Stimulated activated CD4-positive, alpha-beta T cell treated with anti-CD3 and anti-CD28 coated beads, Interleukin-15, amount 100 ng/mL, for 48 hours (primary cell): ENCODE results near the gene TMC1.

Experiments
- DNase-seq, 2 donors: peaks; one replicate each; pipeline ENCODE4 v3.0.0-alpha.2; 2020; ENCODE audit warnings: low read depth in 2 of 2

TMC1 gene

DNA sequence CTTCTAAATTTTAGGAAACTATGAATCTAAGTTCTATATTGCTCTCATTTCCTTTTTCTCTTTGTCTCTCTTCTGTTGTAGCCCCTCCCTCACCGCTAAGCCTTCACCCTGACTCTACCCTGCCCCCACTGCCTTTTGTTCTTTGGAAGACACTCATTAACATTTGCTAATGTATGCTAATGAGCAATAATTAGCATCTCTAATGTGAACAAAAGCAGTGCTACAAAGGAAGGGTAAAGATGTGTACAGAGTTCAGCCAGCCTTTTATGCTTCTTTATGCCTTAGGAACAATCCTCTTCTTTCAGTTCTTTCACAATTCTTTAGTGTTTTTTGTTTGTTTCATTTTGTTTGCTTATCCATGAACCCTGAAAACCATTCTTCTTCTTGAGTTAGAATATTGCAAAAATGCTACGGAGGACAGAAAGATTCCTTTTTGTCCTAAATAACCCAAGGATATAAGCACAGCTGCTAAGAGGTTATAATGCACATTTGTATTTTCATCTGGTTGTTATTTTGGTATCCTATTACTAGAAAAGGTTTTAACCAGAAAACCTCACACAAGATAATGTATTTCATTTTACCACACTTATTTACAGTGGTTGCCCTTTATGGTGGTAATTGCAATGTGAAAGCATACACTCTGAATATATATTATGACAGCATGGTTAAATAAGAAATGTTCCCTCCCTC lies 159.3 kb downstream of the TMC1 start:
- DNase-seq = no peak

DNA sequence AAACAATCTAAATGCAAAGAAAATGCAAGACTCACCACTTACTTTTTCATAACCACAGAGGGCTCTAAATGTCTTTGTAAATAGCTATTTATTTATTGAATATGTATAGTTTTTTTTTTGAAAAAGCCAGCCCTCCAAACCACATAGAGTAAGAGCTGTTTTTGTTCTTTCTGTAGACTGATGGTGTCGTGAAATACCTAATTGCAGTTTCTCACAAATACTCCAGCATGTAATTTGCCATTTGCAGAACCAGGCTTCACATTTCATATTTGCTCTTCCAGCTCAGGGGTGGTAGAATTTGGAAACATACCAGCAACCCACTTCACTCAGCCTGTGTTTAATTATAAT lies 159.8 kb downstream of the TMC1 start:
- no peak for DNase-seq

DNA sequence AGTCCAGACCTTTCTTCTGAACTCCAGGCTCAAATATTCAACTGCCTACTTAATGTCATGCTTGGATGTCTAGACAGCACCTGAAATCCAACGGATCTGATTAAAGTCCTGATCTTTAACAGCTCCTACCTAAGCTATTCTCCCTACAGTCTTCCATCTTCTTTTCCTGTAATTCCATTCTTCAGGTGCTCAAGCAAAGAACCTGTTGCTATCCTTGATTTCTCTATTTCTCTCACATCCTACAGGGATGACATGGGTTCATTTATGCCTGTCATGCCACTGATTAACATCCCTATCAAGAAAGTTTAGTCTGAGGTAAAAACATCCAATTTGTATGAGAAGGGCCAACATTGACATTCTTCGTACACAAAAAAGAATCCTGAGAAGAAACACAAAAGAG lies 163.2 kb downstream of the TMC1 start:
- DNase-seq = no peak

DNA sequence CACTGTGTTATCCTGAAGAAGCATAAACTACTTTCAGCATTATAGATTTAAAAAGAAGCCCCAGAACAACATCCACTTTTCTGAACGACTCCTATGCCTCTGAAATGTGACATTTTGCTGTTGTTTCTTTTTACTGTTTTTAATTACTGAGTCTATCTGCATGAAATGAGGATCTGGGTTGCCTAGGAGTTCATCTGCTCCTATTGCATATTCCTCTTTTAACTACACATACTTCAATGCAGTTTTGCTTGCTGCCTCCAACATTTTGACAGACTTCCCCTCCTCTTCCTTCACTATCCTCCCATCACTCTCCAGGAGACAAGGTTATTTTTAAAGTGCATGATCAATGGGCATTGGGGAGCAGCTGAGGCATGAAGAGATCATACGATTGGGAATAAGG lies 164.5 kb downstream of the TMC1 start:
- DNase-seq = no peak

DNA sequence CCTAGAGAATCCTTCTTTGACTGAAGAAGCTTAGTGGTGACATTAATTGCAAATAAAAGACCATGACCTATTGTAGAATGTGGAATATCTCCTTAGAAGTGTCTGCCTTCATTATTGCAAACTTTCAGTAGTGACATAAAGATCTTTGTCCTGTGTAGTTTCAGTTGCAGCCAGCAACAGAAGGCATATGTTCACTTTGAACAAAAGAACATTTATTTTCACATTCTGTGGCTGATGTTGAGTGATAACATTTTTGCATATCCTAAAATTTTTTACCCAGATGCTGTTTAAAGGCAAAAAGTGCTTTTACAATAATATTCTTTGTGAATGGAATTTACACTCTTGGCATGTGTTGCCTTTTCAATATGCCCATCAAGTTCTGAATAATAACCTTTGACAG lies 165.9 kb downstream of the TMC1 start:
- no peak for DNase-seq

DNA sequence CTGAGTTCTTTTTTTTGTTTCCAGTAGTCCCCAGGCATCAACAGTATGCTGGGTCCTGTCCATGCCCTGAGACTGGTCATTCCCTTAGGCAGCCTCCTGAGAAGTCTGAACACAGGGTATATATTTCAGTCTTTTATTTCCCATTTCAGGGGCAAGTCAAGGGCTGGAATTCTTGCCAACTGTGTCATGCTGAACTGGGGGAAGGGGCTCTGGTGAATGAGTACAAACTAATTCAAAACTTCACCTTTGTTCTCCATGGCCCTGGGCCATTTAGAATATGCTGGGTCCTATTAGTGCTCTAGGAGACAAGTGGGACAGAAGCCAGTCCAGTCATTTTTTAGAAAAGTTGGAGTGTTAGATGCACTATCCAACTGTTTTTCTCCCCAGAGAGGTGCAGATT lies 170.3 kb downstream of the TMC1 start:
- DNase-seq = no peak

DNA sequence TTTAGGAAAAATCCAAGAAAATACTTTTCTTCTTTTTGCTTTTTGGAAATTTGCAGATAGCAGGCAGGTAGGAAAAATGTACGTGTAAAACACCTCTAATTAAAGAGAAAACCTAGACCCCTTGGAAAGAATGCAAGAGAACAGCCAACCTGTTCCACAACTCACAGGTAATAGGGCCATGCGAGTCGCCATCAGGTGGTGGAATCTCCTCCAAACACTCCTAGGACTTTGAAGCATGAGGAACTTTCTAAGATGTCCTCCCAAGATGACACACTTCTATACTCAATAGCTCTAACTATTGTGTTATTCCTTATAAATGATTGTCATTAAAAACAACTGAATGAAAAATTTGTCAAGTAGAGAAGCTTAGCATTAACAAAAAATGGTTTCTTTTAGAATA lies 174.0 kb downstream of the TMC1 start:
- no peak for DNase-seq

DNA sequence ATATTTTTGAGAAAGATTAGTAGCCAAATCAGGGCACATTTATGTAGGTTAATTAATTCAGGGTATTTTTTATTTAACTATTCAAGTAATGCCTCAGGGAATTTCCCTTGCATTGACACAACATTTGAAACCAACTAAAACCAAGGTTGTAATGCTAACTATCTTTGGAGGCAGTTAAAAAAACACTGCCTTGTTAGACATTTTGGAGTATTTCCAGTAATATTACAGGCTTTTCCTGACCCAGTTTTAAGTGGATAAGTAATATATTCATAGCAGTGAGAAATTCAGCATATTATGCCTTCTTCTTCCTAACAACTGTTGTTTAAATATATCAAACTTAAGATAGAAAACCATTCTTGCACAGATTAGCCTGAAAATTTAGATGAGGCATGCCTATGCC lies 175.1 kb downstream of the TMC1 start:
- no peak for DNase-seq

DNA sequence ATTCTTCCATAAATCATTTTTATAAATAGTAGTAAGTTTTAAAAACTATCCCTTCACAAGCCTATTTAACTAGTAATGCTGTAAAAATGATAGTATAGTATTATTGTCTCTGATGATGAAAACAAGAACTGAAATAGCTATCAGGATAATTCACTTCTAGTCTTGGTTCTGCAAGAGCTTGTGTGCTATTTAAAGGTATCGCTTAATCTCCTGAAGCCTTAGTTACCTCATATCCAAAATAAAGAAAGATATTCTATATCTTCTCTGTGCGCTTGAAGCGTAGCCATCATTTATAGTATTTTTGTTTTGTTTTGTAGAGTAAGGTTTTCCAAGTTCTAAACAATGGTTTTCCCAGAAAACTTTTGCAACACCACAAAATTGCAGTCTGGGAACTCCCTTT lies 180.1 kb downstream of the TMC1 start:
- no peak for DNase-seq

DNA sequence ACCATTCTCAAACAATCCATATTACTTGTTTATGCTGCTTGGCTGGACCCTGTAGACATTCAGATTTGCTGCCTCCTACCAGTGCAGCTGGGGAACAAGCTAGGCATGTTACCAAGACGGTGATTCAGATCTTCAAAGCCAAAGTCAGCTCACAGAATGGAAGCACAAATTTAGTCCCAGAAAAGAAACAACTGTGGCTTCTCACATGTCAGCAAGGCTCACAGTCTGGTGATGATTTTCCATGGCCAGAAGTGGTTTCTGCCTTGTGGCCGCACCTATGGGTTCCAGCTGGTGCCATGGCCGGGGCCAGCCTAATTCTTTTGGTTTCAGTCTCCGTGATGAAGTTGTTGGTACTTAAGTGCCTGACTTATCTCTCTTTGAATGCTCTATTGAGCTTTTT lies 182.2 kb downstream of the TMC1 start:
- no peak for DNase-seq

DNA sequence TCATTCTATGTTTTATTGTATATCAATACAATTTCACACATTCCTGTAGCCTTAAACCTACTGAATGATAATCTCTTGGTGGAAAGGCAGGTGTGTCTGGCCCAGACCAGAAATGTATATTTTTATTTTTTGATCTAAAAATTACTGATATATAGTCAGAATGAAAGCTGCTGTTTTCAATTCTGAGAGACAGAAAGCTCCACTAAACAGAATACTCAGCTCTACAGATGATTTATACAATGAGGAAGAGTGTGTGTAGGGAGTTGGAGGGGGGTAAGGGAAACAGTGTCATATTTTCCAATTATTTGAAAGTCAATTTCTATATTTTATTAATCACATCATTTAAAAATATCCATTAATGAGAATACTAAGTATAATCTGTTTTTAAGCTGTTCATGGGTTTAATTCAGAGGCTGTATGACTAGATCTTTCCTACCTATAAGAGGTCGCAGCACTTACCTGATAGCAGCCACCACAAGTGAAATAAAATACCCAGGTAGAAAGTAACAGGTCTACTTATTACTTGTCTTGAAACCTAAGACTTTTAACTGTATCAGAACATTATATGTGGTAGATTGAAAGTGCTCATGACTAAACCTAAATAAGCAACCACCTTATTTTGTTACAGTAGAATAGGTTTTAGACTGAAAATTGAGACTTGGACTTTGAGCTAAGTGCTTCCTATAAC lies 183.4 kb downstream of the TMC1 start:
- DNase-seq = no peak

DNA sequence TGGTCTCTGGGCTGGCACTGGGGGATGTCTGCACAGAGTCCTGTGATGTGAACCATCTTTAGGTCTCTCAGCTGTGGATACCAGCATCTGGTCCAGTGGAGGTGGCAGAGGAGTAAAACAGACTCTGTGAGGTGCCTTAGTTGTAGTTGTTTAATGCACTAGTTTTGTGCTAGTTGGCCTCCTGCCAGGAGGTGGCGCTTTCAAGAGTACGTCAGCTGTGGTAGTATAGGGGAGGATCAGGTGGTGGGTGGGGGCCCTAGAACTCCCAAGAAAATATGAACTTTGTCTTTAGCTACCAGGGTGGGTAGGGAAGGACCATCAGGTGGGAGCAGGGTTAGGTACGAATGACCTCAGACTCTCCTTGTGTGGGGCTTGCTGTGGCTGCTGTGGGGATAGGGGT lies 197.1 kb downstream of the TMC1 start:
- DNase-seq = no peak

DNA sequence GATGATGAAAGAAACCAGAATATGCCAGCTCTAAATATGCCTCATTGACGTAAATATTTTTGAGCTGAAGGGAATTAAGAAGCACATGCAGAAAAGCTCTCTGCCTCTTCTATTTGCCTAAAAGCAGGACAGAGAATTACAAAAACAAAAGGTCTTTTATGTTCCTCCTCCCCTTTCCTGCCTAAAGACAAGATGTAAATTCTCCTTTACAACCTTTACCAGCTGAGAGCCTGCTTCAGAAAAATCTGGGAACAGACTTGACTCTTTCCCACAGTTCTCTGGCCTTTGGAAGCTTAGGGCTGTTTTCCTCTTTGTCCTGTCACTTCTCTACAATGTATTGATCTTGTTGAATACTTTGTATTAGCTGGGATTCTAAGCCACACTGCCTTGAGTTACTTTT lies 199.7 kb downstream of the TMC1 start:
- no peak for DNase-seq

DNA sequence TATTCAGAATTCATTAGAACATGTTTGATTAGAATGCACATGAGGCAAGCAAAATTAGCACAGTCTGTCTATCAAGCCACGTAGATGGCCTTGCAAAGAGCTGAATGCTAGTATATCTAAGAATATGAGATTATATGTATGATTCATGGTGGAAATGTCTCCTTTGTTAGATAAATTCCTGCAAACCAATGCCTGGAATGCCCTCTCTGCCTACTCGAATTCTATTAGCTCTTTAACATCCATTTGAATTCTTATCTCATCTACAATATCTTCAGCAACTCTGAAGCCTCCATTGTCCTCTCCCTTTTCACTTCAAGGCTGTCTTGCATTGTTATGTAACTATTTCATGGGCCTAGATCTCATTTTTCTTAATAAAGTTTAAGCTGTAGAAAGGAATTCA lies 205.5 kb downstream of the TMC1 start:
- DNase-seq = no peak

DNA sequence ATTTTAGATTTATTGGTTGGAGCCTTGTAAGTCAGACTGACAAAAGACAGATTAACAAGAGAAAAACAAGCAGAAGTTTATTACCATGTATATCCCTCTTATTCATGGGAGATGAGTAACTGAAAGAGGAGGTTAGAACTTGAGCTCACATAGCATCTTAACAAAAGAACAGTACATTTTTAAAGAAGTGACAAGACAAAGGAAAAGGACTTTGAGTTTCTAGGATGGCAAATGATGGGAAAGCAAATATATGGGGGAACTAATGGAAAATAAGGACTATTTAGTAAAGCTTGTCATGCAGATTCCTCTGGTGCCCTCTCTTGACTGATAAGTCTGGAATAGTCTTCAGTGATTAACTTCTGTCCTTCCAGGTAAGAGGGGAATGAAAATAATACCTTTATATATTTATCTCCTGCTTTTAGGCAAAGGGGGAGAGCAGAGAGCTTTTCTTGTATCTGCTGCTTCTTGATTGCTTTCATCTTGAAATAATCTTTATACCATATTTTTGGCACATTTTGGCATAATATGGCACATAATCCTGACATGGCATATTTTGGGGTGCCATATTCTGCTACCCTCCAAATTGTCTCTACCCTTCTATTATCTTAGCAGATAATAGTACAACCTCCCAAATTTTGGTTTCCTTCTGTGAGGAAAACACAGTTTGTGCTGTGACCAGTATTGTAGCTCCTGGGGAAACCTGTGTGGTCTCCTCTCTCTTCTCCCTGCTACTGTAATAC lies 206.8 kb downstream of the TMC1 start:
- DNase-seq = no peak

DNA sequence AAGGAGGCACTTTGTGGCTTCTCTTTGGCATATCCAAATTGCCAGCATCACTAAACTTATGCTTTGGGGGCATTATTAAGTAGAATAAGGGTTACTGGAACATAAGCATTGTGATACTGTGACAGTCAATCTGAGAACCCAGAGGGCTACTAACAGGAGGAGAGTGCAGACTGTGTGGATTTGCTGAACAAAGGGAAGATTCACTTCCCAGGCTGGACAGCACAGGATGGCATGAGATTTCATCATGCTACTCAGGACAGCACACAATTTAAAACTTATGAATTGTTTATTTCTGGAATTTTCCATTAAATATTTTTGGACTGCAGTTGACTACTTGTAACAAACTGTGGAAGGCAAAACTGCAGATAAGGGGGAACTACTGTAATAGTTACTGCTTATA lies 212.5 kb downstream of the TMC1 start:
- no peak for DNase-seq

DNA sequence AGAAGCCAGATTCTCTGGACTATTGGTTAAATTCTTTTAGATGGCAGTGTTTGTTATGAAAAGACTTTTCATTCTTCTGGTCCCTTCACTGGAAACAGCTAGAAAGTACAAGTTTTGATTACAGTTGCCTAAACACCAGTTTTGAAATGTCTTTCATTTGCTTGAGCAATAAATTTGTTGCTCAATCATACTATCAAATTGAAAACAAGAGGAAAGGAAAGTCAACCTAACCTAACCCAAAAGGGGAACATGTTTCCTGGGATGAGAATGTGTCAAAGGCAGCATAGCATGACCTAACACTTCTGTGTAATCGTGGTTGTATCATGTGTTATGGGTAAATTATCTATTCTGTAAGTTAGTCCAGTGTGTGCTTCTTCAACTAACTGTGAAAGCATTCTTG lies 213.2 kb downstream of the TMC1 start:
- no peak for DNase-seq

DNA sequence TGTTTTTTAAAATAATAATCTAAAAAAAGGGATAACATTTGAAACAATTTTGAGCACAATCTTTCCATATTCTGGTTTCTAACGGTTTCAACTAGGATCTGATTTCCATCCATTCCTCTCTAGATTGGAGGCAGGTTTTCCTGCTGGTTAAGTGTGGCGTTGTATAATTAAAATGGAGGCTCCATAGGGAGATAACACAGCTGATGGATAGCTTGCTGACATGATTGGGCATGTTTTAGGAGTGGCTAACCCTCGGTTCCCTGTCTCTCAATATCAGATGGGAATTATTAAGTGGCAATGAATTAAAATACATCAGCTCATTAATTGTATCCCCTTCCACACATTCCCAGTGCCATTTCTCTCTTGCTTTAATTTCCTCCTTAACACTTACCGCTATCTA lies 222.4 kb downstream of the TMC1 start:
- no peak for DNase-seq

DNA sequence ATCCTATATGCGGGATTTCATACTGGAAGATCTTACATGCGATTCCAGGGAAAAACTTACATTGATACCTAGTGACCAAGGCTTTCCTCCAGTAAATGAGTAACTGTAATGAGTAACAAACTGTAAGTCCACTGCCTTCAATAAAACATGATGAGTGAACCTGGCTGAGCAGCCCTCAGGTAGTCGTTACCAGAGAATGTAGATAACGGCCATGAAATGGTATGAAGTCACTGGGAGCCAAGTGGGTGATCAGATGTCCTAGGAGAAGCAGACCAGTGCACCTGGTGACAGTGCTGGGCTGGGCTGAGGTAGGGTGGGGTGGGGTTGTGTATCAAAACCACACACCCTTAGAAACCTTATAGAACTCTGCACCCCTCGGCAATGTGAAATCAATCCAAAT lies 227.9 kb downstream of the TMC1 start:
- no peak for DNase-seq

DNA sequence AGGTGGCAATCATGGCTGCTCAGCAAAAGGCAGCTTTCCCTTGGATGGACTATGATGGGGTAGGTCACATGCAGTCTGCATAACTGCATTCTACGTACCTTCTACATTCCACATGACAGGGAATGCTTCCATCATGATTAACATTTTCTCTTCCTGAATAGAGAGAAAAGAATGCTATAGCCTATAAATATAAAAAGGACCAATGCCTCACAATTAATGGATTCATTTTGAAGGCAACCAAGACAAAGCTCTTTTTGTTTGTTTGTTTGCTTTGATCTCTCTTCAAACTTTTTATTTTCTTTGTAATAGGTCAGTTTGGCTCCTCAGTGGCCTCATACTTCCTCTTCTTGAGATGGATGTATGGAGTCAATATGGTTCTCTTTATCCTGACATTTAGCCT lies 230.1 kb downstream of the TMC1 start:
- DNase-seq = no peak

DNA sequence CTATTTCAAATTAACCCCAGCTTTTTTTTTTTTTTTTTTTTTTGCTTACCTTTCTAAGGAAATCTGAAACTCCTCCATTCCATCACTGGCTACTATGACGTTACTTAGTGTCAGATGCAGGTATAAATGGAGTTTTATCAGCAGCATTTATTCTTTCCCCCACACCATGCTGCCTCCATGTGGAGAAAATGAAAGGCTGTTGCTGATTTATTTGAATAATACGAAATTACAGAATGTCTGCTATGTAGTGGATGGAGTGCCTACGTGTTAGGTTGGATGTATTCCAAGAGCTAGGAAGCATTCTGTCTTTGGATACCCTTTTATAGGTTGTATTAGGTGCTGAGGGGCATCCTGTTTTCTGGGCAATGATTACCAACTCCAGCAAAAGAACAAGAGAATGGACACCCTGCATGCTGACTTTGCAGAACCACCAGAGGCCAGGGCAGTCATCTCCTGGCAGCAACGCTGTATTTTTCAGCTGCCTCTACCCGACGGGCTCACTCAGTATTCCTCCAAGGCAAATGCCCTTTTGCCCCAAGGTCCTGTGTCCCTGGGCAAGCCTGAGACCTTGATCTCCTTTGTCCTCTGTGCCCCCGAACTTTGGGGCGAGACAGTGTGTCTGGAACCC lies 232.0 kb downstream of the TMC1 start:
- DNase-seq = no peak

DNA sequence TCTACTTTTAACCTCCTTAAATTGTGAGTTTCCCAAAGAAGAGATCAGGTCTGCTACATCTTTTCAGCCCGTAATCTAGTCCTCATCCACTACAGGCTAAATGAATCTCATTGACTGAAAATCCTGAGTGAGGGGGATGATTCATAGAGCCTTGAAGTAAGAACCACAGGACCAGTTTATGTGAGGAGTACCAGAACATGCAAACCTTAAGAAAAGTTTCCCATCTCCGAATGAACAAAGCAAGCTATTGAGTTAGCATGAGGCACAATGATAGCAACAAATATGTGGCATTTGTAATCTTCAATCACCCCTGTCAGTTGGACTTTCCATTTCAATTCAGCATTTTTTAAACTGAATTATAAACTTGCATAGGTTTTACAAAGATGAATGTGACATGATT lies 234.4 kb downstream of the TMC1 start:
- DNase-seq = no peak

DNA sequence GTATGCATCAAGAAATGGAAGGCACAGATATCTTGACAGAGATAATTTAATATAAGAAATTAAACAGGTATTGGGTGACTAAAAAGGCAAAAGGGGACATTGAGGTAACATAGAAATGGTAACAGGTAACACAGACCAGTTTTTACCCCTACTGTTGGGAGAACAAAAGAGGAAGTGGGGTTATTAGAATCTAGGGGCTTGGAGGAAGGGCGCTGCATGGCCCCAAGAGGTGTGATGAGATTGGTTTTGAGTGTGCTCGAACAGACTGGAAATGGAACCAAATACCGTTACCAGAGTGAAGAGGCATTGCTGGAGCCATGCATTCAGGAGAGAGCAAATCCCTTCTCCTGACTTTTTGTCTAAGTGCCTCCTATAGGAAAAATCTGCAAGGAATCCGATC lies 237.5 kb downstream of the TMC1 start:
- no peak for DNase-seq
